ENCODE data around the gene ACTN4.

ACTN4 gene

DNA sequence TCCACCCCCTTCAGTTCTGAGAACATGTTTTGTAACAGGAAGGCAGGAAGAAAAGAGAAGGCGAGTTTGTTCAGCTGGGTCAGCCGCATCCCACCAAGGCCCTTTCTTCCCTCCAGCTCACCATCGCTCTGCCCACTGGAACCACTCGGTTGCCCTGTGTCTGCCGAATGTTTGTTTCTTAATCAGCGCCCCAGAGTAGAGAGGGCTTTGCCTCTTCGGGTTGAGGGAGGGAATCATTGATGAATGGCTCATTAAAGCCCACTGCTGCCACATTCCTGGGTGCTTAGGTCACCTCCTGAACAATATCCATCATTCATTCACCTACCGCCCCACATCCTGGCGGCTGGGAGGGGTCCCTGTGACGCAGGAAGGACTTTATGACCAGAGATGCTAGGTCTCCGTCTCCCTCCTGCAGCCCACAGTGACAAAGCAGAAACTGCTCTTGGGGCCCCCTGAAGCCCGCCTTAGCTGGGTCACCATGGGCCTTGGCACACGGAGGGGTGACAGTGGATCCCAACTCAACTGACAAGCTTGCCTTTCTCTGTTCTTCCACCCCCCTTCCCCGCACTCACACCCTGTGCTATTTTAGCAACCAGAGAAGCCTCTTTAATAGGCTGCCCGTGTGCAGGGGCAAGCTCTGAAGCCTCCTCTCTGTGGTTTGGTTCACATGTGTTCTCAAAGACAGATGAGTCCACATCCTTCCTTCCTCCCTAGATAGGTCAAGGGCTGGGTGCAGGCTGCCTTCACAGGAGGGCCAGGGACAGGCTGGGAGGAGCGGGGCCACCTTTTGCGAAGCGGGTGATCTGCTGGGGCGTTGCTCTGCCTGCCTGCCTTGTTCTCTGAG, 46.2 kb downstream of the ACTN4 start:
- no peaks in the 10 kb centered on the region for H3K9me3 ChIP-seq (ENCODE audit: control insufficient read depth in 2 of 2, low read length in 2 of 2)
- peak overlapping the region; percentile 13 to 49 for H3K9ac ChIP-seq (ENCODE audit: low read depth in 1 of 2, low read length in 2 of 2)
- H3K27me3 ChIP-seq (ENCODE audit: control insufficient read depth in 2 of 2, insufficient read depth in 2 of 2, low read length in 2 of 2) = no peaks in the 10 kb centered on the region
- peaks cover 12 to 33% of the 10 kb centered on the region in 2 donors for H3K36me3 ChIP-seq (ENCODE audit: control insufficient read depth in 2 of 2, insufficient read depth in 2 of 2, low read length in 2 of 2)
- peak overlapping the region; percentile 63 to 77 for H3K27ac ChIP-seq (ENCODE audit: low read depth in 2 of 2, low read length in 2 of 2)
- peaks cover 53 to 56% of the 10 kb centered on the region in 2 donors for H3K4me1 ChIP-seq (ENCODE audit: control insufficient read depth in 2 of 2, insufficient read depth in 2 of 2, low read length in 2 of 2)
- H3K4me3 ChIP-seq (ENCODE audit: low read length in 2 of 2) = no peak overlapping the region

- Histone ChIP-seq H3K9me3 (ENCODE audit: control insufficient read depth in 2 of 2, low read length in 2 of 2) (no peaks in the 10 kb centered on the region), H3K4me1 (ENCODE audit: control insufficient read depth in 2 of 2, insufficient read depth in 2 of 2, low read length in 2 of 2) (peaks cover 56 to 63% of the 10 kb centered on the region in 2 donors), H3K9ac (ENCODE audit: low read depth in 1 of 2, low read length in 2 of 2) (no peak overlapping the region), H3K27ac (ENCODE audit: low read depth in 2 of 2, low read length in 2 of 2) (peak overlapping the region; percentile 71 to 77), H3K36me3 (ENCODE audit: control insufficient read depth in 2 of 2, insufficient read depth in 2 of 2, low read length in 2 of 2) (peaks cover 16 to 31% of the 10 kb centered on the region in 2 donors), H3K4me3 (ENCODE audit: low read length in 2 of 2) (no peak overlapping the region), H3K27me3 (ENCODE audit: control insufficient read depth in 2 of 2, insufficient read depth in 2 of 2, low read length in 2 of 2) (no peaks in the 10 kb centered on the region)
Observed at GRCh38 chr19:38695317-38695683, 47.9 kb downstream of the ACTN4 start.

DNA sequence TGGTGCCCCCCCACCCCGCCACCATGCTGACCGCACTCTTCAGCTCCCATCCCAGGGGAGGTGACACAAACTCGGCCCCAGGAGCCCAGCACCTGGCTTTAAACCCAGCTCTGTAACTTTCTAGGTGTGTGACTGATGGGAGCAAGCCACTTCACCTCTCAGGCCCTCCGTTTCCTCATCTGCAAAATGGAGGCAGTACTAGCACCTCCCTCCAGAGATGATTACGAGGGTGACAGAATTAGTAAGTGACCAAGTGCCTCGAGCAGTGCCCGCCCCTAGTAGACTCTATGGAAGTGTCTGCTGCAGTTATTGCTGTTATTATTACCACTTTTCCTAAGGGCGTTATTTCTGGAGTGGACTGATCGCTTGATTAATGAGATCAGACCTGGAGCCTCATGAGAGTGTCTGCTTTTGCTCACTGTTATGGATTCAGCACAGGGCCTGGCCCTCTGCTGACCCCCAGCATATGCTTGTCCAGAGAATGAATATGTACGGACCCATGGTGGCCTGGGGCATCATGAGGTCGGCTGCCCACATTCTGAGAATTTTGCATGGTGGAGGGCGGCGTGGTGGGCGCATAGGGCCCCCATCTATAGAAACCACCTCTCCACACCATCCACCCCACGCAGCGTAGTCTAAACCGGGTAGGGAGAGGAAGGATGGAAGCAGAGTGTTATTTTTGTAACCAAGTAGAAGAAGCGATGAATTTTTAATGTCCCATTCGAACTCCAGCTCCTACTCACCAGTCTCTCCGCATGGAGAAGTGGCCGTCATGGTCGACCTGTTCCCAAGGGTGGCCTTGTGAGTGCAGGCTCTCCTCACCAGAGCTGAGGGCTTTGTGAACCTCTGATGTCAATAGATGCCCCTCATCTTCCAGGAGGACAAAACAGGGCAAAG, 48.6 kb downstream of the ACTN4 start:
- Histone ChIP-seq H3K27ac (ENCODE audit: low read depth in 2 of 2, low read length in 2 of 2) (peak overlapping the region; percentile 32 to 71), H3K9ac (ENCODE audit: low read depth in 1 of 2, low read length in 2 of 2) (no peak overlapping the region)

GRCh38 chr19:38696729-38697055, 49.2 kb downstream of the ACTN4 start:
- Histone ChIP-seq H3K27me3 (ENCODE audit: control insufficient read depth in 2 of 2, insufficient read depth in 2 of 2, low read length in 2 of 2) (no peaks in the 10 kb centered on the region), H3K36me3 (ENCODE audit: control insufficient read depth in 2 of 2, insufficient read depth in 2 of 2, low read length in 2 of 2) (peaks cover 29 to 44% of the 10 kb centered on the region in 2 donors), H3K4me1 (ENCODE audit: control insufficient read depth in 2 of 2, insufficient read depth in 2 of 2, low read length in 2 of 2) (peaks cover 68 to 76% of the 10 kb centered on the region in 2 donors), H3K27ac (ENCODE audit: low read depth in 2 of 2, low read length in 2 of 2) (peak overlapping the region in 1 of 2 donors; percentile 32), H3K9me3 (ENCODE audit: control insufficient read depth in 2 of 2, low read length in 2 of 2) (no peaks in the 10 kb centered on the region), H3K4me3 (ENCODE audit: low read length in 2 of 2) (no peak overlapping the region), H3K9ac (ENCODE audit: low read depth in 1 of 2, low read length in 2 of 2) (no peak overlapping the region)

More for the DNA sequence above, 48.6 kb downstream of the ACTN4 start:
- Histone ChIP-seq H3K36me3 (ENCODE audit: control insufficient read depth in 2 of 2, insufficient read depth in 2 of 2, low read length in 2 of 2) (peaks cover 23 to 39% of the 10 kb centered on the region in 2 donors), H3K27me3 (ENCODE audit: control insufficient read depth in 2 of 2, insufficient read depth in 2 of 2, low read length in 2 of 2) (no peaks in the 10 kb centered on the region), H3K4me1 (ENCODE audit: control insufficient read depth in 2 of 2, insufficient read depth in 2 of 2, low read length in 2 of 2) (peaks cover 64 to 71% of the 10 kb centered on the region in 2 donors), H3K4me3 (ENCODE audit: low read length in 2 of 2) (no peak overlapping the region), H3K9me3 (ENCODE audit: control insufficient read depth in 2 of 2, low read length in 2 of 2) (no peaks in the 10 kb centered on the region)

GRCh38 chr19:38697197-38697596, 49.7 kb downstream of the ACTN4 start:
- Histone ChIP-seq H3K9me3 (ENCODE audit: control insufficient read depth in 2 of 2, low read length in 2 of 2) (no peaks in the 10 kb centered on the region), H3K36me3 (ENCODE audit: control insufficient read depth in 2 of 2, insufficient read depth in 2 of 2, low read length in 2 of 2) (peaks cover 34 to 48% of the 10 kb centered on the region in 2 donors), H3K9ac (ENCODE audit: low read depth in 1 of 2, low read length in 2 of 2) (no peak overlapping the region), H3K4me1 (ENCODE audit: control insufficient read depth in 2 of 2, insufficient read depth in 2 of 2, low read length in 2 of 2) (peaks cover 64 to 75% of the 10 kb centered on the region in 2 donors), H3K27ac (ENCODE audit: low read depth in 2 of 2, low read length in 2 of 2) (peak overlapping the region in 1 of 2 donors; percentile 41), H3K4me3 (ENCODE audit: low read length in 2 of 2) (no peak overlapping the region), H3K27me3 (ENCODE audit: control insufficient read depth in 2 of 2, insufficient read depth in 2 of 2, low read length in 2 of 2) (no peaks in the 10 kb centered on the region)

DNA sequence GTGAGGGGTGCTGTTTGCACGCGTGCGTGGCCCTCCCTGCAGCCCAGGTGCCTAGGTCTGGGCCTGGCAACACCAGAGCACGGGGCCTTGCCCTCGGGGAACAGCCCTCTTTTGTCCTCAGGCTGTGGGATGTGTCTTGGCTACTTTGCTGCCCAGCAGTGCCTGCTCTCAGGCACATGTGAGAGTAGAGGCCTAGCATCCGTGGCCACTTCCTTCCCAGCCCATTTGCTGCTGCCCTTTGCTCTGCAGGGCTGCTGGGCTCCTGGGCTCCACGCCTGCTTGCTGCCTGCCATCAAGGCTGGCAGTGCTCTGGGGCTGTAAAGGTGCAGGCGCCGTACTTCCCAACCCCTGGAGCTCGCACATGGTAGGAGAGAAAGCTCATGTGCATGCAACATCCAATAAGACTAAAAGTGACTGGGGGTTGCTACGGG, 50.2 kb downstream of the ACTN4 start:
- no peak overlapping the region for H3K4me3 ChIP-seq (ENCODE audit: low read length in 2 of 2)
- H3K27ac ChIP-seq (ENCODE audit: low read depth in 2 of 2, low read length in 2 of 2) = peak overlapping the region; percentile 16 to 41
- peaks cover 38 to 52% of the 10 kb centered on the region in 2 donors for H3K36me3 ChIP-seq (ENCODE audit: control insufficient read depth in 2 of 2, insufficient read depth in 2 of 2, low read length in 2 of 2)
- no peaks in the 10 kb centered on the region for H3K9me3 ChIP-seq (ENCODE audit: control insufficient read depth in 2 of 2, low read length in 2 of 2)
- H3K4me1 ChIP-seq (ENCODE audit: control insufficient read depth in 2 of 2, insufficient read depth in 2 of 2, low read length in 2 of 2) = peaks cover 60 to 71% of the 10 kb centered on the region in 2 donors
- no peaks in the 10 kb centered on the region for H3K27me3 ChIP-seq (ENCODE audit: control insufficient read depth in 2 of 2, insufficient read depth in 2 of 2, low read length in 2 of 2)
- no peak overlapping the region for H3K9ac ChIP-seq (ENCODE audit: low read depth in 1 of 2, low read length in 2 of 2)

GRCh38 chr19:38698225-38699026, 51.0 kb downstream of the ACTN4 start:
- Histone ChIP-seq H3K9ac (ENCODE audit: low read depth in 1 of 2, low read length in 2 of 2) (no peak overlapping the region), H3K4me1 (ENCODE audit: control insufficient read depth in 2 of 2, insufficient read depth in 2 of 2, low read length in 2 of 2) (peaks cover 52 to 63% of the 10 kb centered on the region in 2 donors), H3K27me3 (ENCODE audit: control insufficient read depth in 2 of 2, insufficient read depth in 2 of 2, low read length in 2 of 2) (no peaks in the 10 kb centered on the region), H3K27ac (ENCODE audit: low read depth in 2 of 2, low read length in 2 of 2) (peak overlapping the region in 1 of 2 donors; percentile 38), H3K4me3 (ENCODE audit: low read length in 2 of 2) (no peak overlapping the region), H3K9me3 (ENCODE audit: control insufficient read depth in 2 of 2, low read length in 2 of 2) (no peaks in the 10 kb centered on the region), H3K36me3 (ENCODE audit: control insufficient read depth in 2 of 2, insufficient read depth in 2 of 2, low read length in 2 of 2) (peaks cover 44 to 53% of the 10 kb centered on the region in 2 donors)

- Histone ChIP-seq H3K27me3 (ENCODE audit: control insufficient read depth in 2 of 2, insufficient read depth in 2 of 2, low read length in 2 of 2) (no peaks in the 10 kb centered on the region), H3K27ac (ENCODE audit: low read depth in 2 of 2, low read length in 2 of 2) (peak overlapping the region in 1 of 2 donors; percentile 23), H3K9ac (ENCODE audit: low read depth in 1 of 2, low read length in 2 of 2) (no peak overlapping the region), H3K36me3 (ENCODE audit: control insufficient read depth in 2 of 2, insufficient read depth in 2 of 2, low read length in 2 of 2) (peaks cover 48 to 58% of the 10 kb centered on the region in 2 donors), H3K4me1 (ENCODE audit: control insufficient read depth in 2 of 2, insufficient read depth in 2 of 2, low read length in 2 of 2) (peaks cover 47 to 57% of the 10 kb centered on the region in 2 donors), H3K9me3 (ENCODE audit: control insufficient read depth in 2 of 2, low read length in 2 of 2) (no peaks in the 10 kb centered on the region), H3K4me3 (ENCODE audit: low read length in 2 of 2) (no peak overlapping the region)
Observed at GRCh38 chr19:38699027-38699346, 51.5 kb downstream of the ACTN4 start.

- Histone ChIP-seq H3K27ac (ENCODE audit: low read depth in 2 of 2, low read length in 2 of 2) (peak overlapping the region in 1 of 2 donors; percentile 69), H3K4me3 (ENCODE audit: low read length in 2 of 2) (no peak overlapping the region), H3K9me3 (ENCODE audit: control insufficient read depth in 2 of 2, low read length in 2 of 2) (no peaks in the 10 kb centered on the region), H3K4me1 (ENCODE audit: control insufficient read depth in 2 of 2, insufficient read depth in 2 of 2, low read length in 2 of 2) (peaks cover 40 to 54% of the 10 kb centered on the region in 2 donors), H3K27me3 (ENCODE audit: control insufficient read depth in 2 of 2, insufficient read depth in 2 of 2, low read length in 2 of 2) (no peaks in the 10 kb centered on the region), H3K9ac (ENCODE audit: low read depth in 1 of 2, low read length in 2 of 2) (no peak overlapping the region), H3K36me3 (ENCODE audit: control insufficient read depth in 2 of 2, insufficient read depth in 2 of 2, low read length in 2 of 2) (peaks cover 54 to 67% of the 10 kb centered on the region in 2 donors)
Observed at GRCh38 chr19:38699647-38700349, 52.3 kb downstream of the ACTN4 start.
